Midbrain (tissue), 1 donor: ENCODE data around the gene FN1.

Source experiments
- DNase-seq: peaks from one replicate; lab custom pipeline; 2025; lab: John Stamatoyannopoulos, UW

The FN1 gene

GRCh38 chr2:215382480-215382879 lies 53.4 kb downstream of the FN1 start:
- DNase-seq = no peak

- DNase-seq = no peak
Measured at GRCh38 chr2:215382011-215382410, 53.9 kb downstream of the FN1 start.

DNA sequence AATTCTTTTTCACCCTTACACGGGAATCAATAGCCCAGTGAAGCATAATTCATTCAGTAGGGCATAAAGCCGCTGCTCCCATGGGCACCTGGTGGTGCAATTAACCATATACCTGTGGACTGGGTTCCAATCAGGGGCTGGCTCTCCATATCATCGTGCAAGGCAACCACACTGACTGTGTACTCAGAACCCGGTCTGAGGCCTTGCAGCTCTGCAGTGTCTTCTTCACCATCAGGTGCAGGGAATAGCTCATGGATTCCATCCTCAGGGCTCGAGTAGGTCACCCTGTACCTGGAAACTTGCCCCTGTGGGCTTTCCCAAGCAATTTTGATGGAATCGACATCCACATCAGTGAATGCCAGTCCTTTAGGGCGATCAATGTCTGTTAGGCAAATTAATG lies 55.2 kb downstream of the FN1 start:
- no peak for DNase-seq

DNA sequence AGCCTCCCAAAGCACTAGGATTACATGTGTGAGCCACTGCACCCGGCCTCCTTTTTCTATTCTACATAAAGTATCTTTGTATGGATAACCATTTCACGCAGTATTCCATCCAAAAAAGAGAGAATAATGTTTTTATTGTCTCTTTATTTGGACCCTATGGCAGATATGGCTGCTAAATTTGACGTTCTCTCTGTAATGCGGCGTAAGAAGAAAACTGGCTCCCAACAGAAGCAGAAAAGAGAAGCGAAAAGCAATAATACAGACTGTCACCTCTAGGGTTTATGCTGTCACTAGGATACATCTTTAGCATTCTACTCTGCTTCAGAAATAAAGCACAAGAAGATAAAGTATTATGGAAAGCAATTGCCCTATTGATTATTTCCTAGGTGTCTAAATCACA lies 55.9 kb downstream of the FN1 start:
- DNase-seq = no peak

DNA sequence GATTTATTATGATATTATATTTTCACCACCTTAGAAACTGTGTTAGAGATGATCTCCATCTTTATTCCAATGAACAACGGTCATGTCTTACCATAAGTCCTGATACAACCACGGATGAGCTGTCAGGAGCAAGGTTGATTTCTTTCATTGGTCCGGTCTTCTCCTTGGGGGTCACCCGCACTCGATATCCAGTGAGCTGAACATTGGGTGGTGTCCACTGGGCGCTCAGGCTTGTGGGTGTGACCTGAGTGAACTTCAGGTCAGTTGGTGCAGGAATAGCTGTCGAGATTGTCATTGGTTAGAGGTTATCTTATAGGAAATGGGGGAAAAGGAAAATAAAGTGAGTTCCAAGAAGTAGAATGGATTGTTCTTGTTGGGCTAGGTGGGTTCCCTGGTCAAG lies 56.8 kb downstream of the FN1 start:
- DNase-seq = no peak

DNA sequence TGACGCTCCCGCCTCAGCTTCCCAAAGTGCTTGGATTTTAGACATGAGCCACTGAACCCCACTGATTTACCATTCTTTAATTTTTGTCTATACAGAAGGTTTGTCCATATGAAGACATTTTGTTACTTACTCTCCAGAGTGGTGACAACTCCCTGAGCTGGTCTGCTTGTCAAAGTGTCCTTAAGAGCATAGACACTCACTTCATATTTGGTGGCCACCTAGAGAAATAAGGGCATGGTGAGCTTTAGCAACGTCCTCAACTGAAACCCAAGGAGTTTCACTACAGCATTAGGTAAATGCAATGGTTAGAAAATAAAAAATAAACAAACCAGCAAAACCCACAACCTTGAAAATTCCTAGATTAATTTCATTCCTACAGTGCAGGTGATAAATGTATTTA lies 57.8 kb downstream of the FN1 start:
- no peak for DNase-seq

DNA sequence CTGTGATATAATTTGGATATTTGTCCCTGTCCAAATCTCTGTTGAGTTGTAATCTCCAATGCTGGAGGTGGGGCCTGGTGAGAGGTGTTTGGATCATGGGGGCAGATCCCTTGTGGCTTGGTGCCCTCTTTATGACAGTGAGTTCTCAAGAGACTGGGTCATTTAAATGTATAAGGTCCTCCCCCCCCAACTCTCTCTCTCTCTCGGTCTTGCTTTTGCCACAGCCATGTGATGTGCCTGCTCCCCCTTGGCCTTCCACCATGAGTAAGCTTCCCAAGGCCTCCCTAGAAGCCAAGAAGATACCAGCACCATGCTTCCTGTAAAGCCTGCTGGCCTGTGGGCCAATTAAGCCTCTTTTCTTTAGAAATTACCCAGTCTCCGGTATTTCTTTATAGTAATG lies 58.6 kb downstream of the FN1 start:
- DNase-seq = no peak

DNA sequence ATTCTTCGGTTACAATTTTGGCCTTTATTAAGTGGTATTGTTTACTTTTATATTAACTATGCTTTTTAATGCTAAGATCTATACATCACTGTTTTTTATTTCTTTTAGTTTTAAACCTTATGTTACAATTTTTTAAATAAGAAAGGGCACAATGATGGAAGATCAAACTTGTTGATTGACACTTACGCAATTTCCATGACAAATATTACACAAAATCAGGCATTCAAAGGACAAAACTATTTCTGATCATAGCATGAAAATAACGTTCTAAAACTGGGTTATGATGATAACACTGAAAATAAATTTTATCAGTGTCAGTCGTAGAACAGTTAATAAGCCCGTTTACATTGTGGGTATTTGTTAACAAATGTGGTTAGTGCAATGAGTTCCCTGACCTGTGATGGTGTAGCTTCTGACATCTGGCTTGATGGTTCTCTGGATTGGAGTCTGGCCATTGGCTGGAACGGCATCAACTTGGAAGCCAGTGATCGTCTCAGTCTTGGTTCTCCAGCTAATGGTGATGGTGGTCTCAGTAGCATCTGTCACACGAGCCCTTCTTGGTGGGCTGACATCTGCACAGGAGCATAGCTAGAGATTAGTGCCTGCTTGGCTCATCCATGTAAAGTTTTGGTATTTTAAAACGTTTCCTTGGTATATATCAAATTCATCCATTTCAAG lies 59.6 kb downstream of the FN1 start:
- no peak for DNase-seq

DNA sequence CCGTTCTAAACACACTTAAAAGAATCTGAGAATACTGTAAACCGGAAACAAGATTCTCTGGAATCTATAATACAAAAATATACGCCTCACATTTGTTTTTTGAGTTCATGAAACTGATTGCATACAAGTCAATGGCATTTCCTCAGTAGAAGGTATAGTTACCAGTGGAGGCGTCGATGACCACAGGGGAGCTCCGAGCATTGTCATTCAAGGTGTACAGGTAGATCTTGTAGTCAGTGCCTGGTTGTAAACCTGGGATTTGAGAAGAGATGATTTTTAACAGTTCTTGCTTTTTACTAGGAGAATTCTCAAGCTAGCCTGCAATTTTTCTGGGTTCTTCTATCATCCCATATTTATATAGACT lies 60.4 kb downstream of the FN1 start:
- no peak for DNase-seq

DNA sequence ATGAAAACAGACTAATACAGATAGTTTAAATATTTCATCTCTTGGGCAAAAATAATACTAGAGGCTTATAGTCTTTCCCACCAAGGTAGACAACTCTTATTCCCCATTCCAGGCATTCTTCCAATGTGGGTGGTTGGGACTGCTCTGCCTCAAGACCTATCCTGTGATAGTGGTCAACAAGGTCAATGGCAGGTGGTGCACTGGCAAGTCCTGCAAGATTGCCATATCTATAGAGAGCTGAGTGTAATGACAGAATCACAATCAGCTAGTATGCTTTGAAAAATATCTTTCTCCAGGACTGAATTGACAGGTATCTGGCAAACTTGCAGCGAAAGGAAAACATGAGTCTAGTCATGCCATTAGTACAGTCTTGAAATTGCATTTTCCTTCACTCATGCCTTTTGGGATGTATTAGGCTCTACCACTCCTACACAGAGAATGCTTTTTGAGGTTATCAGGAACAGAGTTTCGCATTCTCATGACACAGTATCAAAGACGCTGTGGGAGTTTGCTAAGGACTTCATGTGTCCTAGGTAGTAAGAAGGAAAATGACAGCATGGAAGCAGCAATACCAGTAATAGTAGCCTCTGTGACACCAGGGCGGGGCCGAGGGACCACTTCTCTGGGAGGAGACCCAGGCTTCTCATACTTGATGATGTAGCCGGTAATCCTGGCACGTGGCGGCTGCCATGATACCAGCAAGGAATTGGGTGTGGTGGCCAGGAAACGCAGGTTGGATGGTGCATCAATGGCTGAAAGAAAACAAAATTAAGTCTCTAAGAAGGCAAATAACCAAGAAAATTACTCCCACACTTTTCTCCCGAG lies 61.0 kb downstream of the FN1 start:
- DNase-seq = no peak

GRCh38 chr2:215374002-215374401 lies 61.9 kb downstream of the FN1 start:
- no peak for DNase-seq

GRCh38 chr2:215372968-215373649 lies 62.8 kb downstream of the FN1 start:
- no peak for DNase-seq

GRCh38 chr2:215371915-215372897 lies 63.7 kb downstream of the FN1 start:
- DNase-seq = no peak

DNA sequence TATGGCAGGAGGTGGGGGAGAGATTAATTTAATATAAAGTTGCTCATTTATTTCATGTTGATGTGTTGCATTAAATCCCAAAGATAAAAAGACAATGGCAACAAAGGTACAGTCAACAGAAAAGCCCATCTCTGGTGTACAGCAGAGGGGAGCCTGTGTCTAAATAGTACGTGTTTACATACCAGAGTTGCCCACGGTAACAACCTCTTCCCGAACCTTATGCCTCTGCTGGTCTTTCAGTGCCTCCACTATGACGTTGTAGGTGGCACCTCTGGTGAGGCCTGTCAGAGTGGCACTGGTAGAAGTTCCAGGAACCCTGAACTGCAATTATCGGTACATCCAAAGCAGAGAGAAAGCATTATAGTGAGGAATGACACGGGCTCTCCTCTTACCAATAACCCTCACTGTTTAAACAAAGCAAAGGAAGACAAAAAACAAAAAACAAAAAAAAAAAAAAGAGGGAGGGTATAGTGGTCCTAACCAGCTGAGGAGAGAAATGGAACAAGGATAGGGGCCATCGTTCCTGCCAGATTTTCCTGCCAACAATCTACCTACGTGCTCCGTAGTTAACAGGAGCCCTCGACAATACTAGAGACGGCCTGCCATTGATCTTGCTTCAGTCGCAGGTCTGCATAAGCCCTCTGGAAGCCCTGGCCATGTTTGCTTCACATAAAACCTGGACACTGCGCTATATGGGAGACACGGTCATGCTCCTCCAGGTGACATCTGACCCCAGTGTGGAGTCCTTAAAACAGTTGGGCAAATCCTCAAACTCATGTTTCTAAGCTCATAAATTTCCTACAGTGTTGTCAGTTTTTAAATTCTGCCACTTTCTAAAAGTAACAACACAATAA lies 65.5 kb downstream of the FN1 start:
- no peak for DNase-seq

DNA sequence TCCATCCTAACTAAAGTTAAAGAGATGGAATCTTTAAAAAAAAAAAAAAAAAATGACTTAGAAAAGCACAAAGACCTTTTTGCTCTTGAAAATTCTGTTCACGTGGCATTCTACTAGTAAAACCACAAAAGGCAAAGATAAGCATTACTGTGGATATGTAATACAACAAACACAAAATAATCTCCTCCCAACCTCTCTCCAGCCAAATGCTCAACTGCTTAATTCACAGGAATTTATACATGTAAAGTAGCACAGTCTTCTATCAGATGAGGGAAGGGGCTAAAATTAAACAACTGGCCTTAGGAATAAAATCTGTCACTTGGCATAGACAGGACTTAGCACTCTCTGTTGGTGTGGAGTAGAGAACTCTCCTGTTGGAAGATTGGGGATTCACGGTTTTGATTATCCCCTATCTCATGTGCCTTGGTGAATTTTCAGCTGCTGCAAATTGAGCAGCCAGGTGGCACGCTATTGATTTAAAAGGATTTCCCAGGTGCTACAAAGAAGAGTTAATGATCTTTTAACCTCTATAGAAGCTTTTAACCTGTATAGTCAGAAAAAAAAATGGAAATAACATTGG lies 66.6 kb downstream of the FN1 start:
- DNase-seq = no peak

DNA sequence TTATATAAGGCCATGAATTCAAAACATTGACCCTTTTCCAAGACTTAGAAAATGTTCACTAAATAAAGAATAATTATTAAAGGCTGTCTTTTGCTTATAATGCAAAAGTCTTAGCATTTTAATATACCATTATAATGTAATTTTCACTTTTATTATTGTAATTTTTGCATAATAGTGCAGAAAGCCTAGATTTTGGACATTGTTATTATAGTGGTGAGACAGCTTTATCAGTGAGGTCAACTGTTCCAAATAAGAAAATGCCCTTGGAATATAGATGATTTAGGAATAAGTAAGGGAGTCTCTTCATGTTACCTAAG lies 67.4 kb downstream of the FN1 start:
- no peak for DNase-seq

DNA sequence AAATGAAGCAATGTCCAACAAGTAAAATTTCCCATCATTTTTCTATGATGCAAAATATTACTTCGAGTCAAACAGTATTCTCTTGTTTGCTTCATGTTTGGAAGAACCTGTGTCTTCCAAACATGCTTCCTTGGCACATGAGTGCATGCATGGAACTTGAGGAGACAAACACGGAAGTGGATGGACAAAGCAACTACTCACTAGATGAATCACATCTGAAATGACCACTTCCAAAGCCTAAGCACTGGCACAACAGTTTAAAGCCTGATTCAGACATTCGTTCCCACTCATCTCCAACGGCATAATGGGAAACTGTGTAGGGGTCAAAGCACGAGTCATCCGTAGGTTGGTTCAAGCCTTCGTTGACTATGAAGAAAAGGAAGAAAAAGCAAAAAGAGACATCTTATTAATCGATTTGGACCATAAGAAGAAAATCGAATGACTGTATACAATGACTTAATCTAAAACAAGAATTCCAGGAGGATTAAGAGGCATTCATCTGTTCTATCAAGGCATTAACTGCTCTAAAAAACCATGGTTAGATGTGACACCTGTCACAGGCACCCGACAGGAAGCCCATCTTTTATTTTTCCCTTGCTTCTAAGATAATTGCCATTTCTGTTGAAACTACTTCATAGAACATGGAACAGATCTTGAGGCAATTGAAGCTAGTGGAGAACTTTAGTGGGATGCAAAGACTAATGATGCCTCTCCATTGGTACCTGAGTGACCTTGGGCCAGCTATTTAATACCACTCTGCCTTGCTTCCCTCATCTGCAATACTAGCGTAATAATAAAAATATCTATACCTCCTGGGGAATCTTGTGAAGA lies 68.0 kb downstream of the FN1 start:
- no peak for DNase-seq

DNA sequence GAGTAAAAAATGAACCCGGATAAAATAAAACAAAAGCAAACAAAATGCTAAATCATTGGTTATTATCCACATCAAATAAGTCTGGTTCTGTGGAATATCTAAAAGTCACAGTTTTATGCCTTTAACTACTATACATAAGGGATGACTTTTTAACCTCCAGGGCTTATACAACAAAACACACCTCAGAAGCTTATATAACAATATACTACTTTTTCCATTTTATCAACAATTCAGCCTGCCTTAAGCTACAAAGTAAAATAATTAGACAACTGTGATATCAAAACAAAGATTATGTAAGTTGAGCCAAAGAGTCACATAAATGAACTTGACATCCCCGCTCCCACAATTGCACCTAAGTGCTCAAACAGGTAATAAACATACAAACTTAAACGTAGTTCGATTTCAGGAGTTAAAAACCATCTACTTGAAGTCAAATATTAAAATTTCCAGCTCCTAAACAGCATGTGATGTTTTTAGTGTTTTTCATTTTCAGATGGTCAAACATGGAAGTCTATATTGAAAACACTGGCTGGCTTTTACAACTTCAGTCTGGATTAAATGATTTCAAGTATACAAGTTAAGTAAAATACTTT lies 69.3 kb downstream of the FN1 start:
- no peak for DNase-seq

DNA sequence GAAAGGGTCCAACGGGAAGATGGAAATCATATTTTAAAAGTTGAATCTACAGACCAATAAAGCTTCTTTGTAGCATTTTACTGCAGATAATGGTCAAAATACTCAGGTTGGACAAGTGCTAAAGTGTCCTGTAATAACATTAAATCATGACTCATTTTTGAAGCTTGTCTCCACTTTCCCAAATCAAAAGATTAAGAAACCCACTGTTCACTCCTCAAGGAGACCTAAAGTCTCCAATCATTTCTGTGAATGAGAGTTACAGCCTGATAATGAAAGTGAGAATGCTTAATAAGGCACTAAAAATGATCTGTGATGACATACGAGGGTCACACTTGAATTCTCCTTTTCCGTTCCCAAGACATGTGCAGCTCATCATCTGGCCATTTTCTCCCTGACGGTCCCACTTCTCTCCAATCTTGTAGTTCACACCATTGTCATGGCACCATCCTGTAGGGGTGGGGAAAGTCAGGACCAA lies 70.6 kb downstream of the FN1 start:
- DNase-seq = no peak
